Esophagus muscularis mucosa (tissue), 4 donors: Measurements from ENCODE around the gene TMEM14A. TPM values are rescaled to one million over a fixed set of nuclear protein-coding genes. Genes with fewer than 3 reads are reported as not detected.
"Not testable (repeated sequence)": the region's sequence is repeated elsewhere in the genome, so short reads cannot be mapped to it uniquely, and the experiment has no call there.

Source experiments
- DNase-seq: peaks from one replicate; pipeline ENCODE4 v3.0.0-alpha.2; 2017; ENCODE audit errors: extremely low spot score
- H3K27ac ChIP-seq, 4 donors: fragments of 200-600 bp; sonication (generic); replicated peaks in 1 of 4; 1 replicate in 3 of 4; 2 replicates in 1 of 4; pipeline ENCODE4 v1.5.1; 2016 to 2019; ENCODE audit warnings: mild to moderate bottlenecking in 1 of 4
- H3K27me3 ChIP-seq, 4 donors: fragments of 200-600 bp; sonication (generic); one replicate each; pipeline versions ENCODE4 v1.5.1 to v1.6.0; 2016 to 2019
- H3K36me3 ChIP-seq, 4 donors: fragments of 200-600 bp; sonication (generic); one replicate each; pipeline ENCODE4 v1.5.1; 2016 to 2019
- H3K4me1 ChIP-seq, 4 donors: fragments of 200-600 bp; sonication (generic); one replicate each; pipeline ENCODE4 v1.5.1; 2016 to 2019
- H3K4me3 ChIP-seq, 4 donors: fragments of 200-600 bp; sonication (generic); 1 replicate in 2 of 4; 2 replicates in 2 of 4; pipeline ENCODE4 v1.5.1; 2016 to 2019; ENCODE audit warnings: mild to moderate bottlenecking in 4 of 4, moderate library complexity in 1 of 4
- H3K9me3 ChIP-seq, 4 donors: fragments of 200-600 bp; sonication (generic); 1 replicate in 3 of 4; 2 replicates in 1 of 4; pipeline ENCODE4 v1.5.1; 2016 to 2019
- EP300 ChIP-seq: sonication (generic); formaldehyde crosslinking; IDR thresholded peaks from one replicate; pipeline ENCODE4 v1.6.1; 2017; ENCODE audit warnings: antibody characterized with exemption
- POLR2A ChIP-seq: fragments of 450-650 bp; IDR thresholded peaks from one replicate; pipeline ENCODE4 v1.6.1; 2017; ENCODE audit warnings: antibody characterized with exemption, moderate library complexity, mild to moderate bottlenecking, low read depth
- POLR2AphosphoS5 ChIP-seq, 2 donors: sonication (generic); formaldehyde crosslinking; IDR thresholded peaks; one replicate each; pipeline ENCODE4 v1.6.1; 2017; ENCODE audit warnings: antibody characterized with exemption in 2 of 2
- WGBS: methylation state at CpG from one replicate; pipeline ENCODE4 v1.1.5; 2018; 5-methylcytosine and 5-hydroxymethylcytosine counted together
- intact Hi-C: fragments of 100-400 bp; cut with DNase I; formaldehyde crosslinking; loops from one replicate; pipeline ENCODE4 v1.15.1; 2023
- total RNA-seq, 4 donors: library from RNA; depleted of rRNA; stranded (reverse); fragments of >200 nt; gene quantifications; one replicate each; pipeline versions ENCODE4 v1.1.0 to v1.2.1, GENCODE V29; 2016
- TF ChIP-seq, protein P1 (sequence below), 3 experiments: fragments of 200-600 bp in 2 of 3; fragments of 450-650 bp in 1 of 3; sonication (generic) in 2 of 3; IDR thresholded peaks; one replicate each; pipeline ENCODE4 v1.5.1; 2017 to 2019; ENCODE audit warnings: antibody characterized with exemption in 3 of 3, mild to moderate bottlenecking in 2 of 3, moderate library complexity in 1 of 3

TMEM14A gene
- total RNA-seq, 4 donors from 2014 or later: 19.2 to 31.1 (median 21.9) TPM

DNA sequence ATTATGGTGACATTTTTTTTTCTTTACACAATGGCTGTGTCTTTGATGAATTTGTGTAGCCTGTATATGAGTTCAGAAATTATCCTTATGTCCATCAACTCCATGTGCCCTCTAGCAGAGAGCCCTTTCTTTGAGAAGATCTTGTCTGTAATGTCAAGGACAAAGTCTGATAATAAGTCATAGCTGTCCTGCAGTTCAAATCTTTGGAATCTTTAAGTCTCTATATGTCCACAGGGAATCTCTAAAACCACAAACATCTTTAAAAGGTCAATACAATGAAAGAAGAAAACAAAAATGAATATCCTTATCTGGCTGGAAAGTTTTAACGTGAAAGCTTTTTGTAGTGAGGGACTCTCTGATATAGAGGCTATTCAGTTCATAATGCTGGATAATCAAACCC lies 16.9 kb upstream of the TMEM14A start:
- H3K27ac ChIP-seq: no peak overlapping the region
- 91% methylated on average over 1 of the region's 1 CpG for WGBS
- DNase-seq: no peak
- TF ChIP-seq POLR2A (no peak), EP300 (no peak), POLR2AphosphoS5 (IDR thresholded peaks at IDR 0.05) (no peak)
- TF ChIP-seq, protein P1, sequence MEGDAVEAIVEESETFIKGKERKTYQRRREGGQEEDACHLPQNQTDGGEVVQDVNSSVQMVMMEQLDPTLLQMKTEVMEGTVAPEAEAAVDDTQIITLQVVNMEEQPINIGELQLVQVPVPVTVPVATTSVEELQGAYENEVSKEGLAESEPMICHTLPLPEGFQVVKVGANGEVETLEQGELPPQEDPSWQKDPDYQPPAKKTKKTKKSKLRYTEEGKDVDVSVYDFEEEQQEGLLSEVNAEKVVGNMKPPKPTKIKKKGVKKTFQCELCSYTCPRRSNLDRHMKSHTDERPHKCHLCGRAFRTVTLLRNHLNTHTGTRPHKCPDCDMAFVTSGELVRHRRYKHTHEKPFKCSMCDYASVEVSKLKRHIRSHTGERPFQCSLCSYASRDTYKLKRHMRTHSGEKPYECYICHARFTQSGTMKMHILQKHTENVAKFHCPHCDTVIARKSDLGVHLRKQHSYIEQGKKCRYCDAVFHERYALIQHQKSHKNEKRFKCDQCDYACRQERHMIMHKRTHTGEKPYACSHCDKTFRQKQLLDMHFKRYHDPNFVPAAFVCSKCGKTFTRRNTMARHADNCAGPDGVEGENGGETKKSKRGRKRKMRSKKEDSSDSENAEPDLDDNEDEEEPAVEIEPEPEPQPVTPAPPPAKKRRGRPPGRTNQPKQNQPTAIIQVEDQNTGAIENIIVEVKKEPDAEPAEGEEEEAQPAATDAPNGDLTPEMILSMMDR (IDR thresholded peaks at IDR 0.05): no peak
- H3K9me3 ChIP-seq: no peaks in the 10 kb centered on the region
- intact Hi-C loops: no loop called here
- no peaks in the 10 kb centered on the region for H3K36me3 ChIP-seq
- H3K4me3 ChIP-seq: no peak overlapping the region
- no peaks in the 10 kb centered on the region for H3K27me3 ChIP-seq
- peaks cover 0 to 8% (median 0%) of the 10 kb centered on the region in 4 donors for H3K4me1 ChIP-seq

DNA sequence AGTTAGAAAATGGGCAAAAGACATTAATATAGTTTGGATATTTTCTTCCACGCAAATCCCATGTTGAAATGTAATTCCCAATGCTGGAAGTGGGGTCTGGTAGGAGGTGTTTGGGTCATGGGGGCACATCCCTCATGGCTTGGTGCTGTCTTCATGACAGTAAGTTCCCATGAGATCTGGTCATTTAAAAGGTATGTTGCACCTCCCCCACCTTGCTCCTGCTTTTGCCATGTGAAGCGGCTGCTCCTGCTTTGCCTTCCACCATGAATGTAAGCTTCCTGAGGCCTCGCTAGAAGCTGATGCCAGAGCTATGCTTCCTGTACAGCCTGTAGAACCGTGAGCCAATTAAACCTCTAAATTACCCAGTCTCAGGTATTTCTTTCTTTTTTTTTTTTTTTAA lies 16.3 kb upstream of the TMEM14A start:
- DNase-seq: no peak
- H3K27ac ChIP-seq: no peak overlapping the region
- intact Hi-C loops: no loop called here
- 90% methylated on average over 4 of the region's 4 CpGs for WGBS
- peaks cover 0 to 8% (median 0%) of the 10 kb centered on the region in 4 donors for H3K4me1 ChIP-seq
- no peak overlapping the region for H3K4me3 ChIP-seq
- no peaks in the 10 kb centered on the region for H3K9me3 ChIP-seq
- no peaks in the 10 kb centered on the region for H3K36me3 ChIP-seq
- no peak for TF ChIP-seq EP300
- no peak for TF ChIP-seq POLR2A
- no peak for TF ChIP-seq POLR2AphosphoS5 (IDR thresholded peaks at IDR 0.05)
- TF ChIP-seq, protein P1 (IDR thresholded peaks at IDR 0.05): no peak
- no peaks in the 10 kb centered on the region for H3K27me3 ChIP-seq

DNA sequence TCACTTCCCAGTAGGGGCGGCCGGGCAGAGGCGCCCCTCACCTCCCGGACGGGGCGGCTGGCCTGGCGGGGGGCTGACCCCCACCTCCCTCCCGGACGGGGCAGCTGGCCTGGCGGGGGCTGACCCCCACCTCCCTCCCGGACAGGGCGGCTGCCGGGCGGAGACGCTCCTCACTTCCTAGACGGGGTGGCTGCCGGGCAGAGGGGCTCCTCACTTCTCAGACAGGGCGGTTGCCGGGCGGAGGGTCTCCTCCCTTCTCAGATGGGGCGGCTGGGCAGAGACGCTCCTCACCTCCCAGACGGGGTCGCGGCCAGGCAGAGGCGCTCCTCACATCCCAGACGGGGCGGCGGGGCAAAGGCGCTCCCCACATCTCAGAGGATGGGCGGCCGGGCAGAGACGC lies 15.0 kb upstream of the TMEM14A start:
- H3K4me1 ChIP-seq, intact Hi-C loops, H3K27me3 ChIP-seq, H3K9me3 ChIP-seq, DNase-seq, H3K4me3 ChIP-seq, H3K27ac ChIP-seq, H3K36me3 ChIP-seq: not testable (repeated sequence)
- 100% methylated on average over 5 of the region's 33 CpGs for WGBS

DNA sequence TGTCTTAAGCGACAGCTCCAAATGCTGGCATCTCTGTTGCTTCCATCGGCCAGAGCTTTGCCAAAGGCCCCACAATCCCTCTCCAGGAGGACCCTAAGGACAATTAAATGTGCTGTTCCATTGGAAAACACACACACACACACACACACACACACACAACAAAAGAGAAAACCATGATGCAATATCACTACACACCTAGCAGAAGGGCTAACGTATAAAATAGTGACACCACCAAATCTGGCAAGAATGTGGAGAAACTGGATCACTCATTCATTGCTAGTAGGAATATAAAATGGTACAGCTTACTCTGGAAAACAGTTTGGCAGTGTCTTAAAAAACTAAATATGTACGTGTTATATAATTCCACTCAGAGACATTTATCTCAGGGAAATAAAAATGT lies 13.0 kb upstream of the TMEM14A start:
- Histone ChIP-seq H3K27me3 (no peaks in the 10 kb centered on the region), H3K36me3 (no peaks in the 10 kb centered on the region), H3K4me3 (no peak overlapping the region), H3K27ac (no peak overlapping the region), H3K4me1 (no peaks in the 10 kb centered on the region), H3K9me3 (no peaks in the 10 kb centered on the region)
- TF ChIP-seq EP300 (no peak), POLR2A (no peak), POLR2AphosphoS5 (IDR thresholded peaks at IDR 0.05) (no peak)
- TF ChIP-seq, protein P1 (IDR thresholded peaks at IDR 0.05): no peak
- intact Hi-C loops: no loop called here
- WGBS: 96% methylated on average over 4 of the region's 4 CpGs
- DNase-seq: no peak

DNA sequence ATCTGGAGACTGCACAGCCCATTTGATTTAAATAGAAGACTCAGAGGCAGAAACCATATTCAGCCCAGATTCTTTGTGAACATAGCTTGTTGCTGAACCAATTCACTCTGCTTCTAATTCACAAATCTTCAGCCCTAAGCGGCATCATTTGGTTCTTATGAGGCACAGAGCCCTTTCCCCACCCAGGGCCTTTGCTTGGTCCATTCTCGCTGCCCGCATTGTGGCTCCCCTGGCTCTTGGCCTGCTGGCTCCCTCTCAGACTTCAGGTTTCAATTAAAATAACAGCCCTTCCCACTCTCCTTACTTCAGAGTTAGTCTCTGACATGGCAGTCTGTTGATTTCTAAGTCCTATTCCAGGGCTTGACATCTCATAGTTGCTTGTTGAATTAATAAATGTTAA lies 9.4 kb upstream of the TMEM14A start:
- Histone ChIP-seq H3K4me1 (peaks cover 16 to 20% (median 16%) of the 10 kb centered on the region in 4 donors), H3K4me3 (no peak overlapping the region), H3K27ac (no peak overlapping the region), H3K36me3 (no peaks in the 10 kb centered on the region), H3K27me3 (no peaks in the 10 kb centered on the region), H3K9me3 (no peaks in the 10 kb centered on the region)
- intact Hi-C loops: loop anchor here (5.0 to 10.0 kb wide), 2 partner anchors 157 to 379 kb away; partner anchors contain the start of gene MCM3
- 76% methylated on average over 3 of the region's 3 CpGs for WGBS
- no peak for DNase-seq
- TF ChIP-seq, protein P1 (IDR thresholded peaks at IDR 0.05): no peak
- no peak for TF ChIP-seq POLR2A
- no peak for TF ChIP-seq POLR2AphosphoS5 (IDR thresholded peaks at IDR 0.05)
- TF ChIP-seq EP300: no peak
